PC-3 (cell line): Measurements from ENCODE around the gene FOSB.

ENCODE experiments used
- EZH2 ChIP-seq: fragments of 300-600 bp; sonication (generic); IDR thresholded peaks from one replicate; pipeline ENCODE4 v1.6.1; 2017; ENCODE audit warnings: antibody characterized with exemption, mild to moderate bottlenecking, low read length; ENCODE audit not compliant: unreplicated experiment
- TF ChIP-seq, protein P1 (sequence below): fragments of 300-600 bp; sonication (generic); conservative IDR thresholded peaks from 2 replicates; pipeline ENCODE4 v1.5.1; 2017; ENCODE audit warnings: antibody characterized with exemption, low read depth, mild to moderate bottlenecking, low read length

DNA sequence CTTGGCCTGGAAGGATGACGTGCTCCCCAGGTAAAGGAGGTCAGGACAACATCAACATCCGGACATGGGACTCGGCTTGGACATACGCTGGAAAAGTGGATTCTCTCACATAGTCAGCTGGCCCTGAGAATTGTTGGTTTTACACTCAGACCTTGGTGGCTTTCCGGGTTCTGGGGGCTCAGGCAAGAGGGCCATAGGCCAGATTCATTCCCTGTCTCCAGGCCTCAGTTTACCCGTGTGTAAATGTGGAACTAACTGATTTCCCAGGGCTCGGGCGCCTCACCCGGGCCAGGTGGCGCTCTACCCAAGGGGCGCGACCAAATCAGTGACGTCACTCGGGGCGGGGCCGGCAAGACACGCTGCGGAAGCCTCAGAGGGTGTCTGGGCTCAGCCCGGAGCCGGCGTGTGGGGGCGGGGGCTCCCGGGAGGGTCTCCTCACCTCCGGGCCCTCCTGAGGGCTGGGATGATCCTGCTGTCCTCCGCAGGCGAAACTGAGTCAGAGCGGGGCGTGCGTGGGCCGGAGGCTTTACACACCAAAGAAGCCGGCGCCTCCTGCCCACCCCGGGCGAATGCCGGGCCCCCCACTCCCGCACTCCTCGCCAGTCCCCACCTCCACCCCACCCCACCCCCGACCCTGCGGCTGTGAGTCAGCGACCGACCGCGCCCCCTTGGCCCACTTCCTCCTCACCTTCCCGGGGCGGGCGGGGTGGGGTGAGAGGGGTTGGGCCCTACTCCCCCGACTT lies 38.6 kb downstream of the FOSB start:
- TF ChIP-seq, protein P1, sequence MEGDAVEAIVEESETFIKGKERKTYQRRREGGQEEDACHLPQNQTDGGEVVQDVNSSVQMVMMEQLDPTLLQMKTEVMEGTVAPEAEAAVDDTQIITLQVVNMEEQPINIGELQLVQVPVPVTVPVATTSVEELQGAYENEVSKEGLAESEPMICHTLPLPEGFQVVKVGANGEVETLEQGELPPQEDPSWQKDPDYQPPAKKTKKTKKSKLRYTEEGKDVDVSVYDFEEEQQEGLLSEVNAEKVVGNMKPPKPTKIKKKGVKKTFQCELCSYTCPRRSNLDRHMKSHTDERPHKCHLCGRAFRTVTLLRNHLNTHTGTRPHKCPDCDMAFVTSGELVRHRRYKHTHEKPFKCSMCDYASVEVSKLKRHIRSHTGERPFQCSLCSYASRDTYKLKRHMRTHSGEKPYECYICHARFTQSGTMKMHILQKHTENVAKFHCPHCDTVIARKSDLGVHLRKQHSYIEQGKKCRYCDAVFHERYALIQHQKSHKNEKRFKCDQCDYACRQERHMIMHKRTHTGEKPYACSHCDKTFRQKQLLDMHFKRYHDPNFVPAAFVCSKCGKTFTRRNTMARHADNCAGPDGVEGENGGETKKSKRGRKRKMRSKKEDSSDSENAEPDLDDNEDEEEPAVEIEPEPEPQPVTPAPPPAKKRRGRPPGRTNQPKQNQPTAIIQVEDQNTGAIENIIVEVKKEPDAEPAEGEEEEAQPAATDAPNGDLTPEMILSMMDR = peak; percentile 67
- no peak for TF ChIP-seq EZH2
